WI38 (cell line): ENCODE results near the gene PPP1R12A.
"Not testable (repeated sequence)": the region's sequence is repeated elsewhere in the genome, so short reads cannot be mapped to it uniquely, and the experiment has no call there.

Experiments
- H3K4me3 ChIP-seq: 2 replicates; pipeline ENCODE4 v1.5.1; 2011; ENCODE audit warnings: low read depth, mild to moderate bottlenecking, control low read depth, low read length
- CTCF ChIP-seq: IDR thresholded peaks from 2 replicates; pipeline ENCODE4 v1.5.1; 2012; ENCODE audit warnings: low read depth, mild to moderate bottlenecking, control low read depth, low read length

The PPP1R12A gene

DNA sequence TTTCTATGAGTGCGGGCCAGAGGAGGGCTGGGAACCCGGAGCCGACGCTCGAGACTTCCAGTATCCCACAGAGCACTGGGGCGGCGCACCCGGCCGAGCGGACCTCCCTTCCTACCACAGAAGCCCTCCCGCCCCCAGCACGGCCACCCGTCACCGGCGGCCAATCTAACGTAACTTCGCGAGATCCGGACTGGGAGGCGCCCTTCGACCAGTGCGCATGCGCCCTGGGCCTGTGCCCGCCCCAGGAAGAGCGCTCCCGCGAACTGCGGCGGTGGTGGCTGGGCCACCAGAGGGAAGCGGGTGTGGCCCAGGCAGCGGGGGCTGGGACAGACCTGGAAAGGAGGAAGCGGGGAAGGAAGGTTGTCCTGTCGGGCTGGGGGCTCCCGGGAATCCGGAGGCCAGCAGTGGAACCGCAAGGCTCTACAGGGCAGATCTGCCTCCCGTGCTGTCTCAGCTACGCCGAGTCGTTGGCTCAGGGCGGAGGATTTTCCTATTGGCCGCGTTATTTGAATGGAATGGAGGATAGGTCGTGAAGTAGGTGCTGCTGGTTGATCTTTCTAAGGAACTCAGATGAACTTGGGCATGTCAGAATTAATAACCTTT lies at the start of gene PPP1R12A:
Gene PPP1R12A, minus strand, starts transcription at position 77 of the 603 bp plus-strand sequence. CDS start 166 bp downstream, outside the sequence.
- TF ChIP-seq CTCF, result no peak
- peak within 1 kb of the TSS; percentile 81 for H3K4me3 ChIP-seq

DNA sequence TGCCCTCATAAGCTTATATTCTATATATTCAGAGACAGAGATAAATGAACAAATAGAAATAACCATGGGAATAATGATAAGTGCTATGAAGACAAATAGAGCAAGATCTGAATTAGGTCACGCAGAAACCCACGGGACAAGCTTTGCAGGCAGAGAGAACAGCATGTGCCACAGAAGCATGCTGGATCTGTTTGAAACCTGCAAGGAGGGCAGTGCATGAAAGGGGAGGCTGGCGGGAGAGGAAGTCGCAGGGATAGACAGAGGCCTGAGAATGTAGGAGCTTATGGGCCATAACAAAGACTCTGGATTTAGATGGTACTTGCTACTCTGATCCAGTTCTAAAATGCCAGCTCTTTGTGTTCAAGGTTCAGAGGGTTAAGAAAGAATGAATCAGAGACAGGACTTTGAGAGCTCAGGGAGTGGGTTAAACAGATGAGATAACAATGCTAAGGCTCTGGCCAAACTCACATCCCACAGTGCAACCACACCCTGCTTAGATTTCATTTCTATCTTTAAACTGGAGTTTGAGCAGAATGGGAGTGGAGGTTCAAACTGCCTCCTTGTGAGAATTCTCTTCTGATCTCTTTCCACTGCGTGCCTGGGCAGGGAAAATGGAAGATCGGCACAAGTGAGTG lies 49.2 kb upstream of the PPP1R12A start:
- no peak for TF ChIP-seq CTCF
- H3K4me3 ChIP-seq, result no peak overlapping the region

GRCh38 chr12:79983492-79983891 lies 48.6 kb upstream of the PPP1R12A start:
- no peak for TF ChIP-seq CTCF

DNA sequence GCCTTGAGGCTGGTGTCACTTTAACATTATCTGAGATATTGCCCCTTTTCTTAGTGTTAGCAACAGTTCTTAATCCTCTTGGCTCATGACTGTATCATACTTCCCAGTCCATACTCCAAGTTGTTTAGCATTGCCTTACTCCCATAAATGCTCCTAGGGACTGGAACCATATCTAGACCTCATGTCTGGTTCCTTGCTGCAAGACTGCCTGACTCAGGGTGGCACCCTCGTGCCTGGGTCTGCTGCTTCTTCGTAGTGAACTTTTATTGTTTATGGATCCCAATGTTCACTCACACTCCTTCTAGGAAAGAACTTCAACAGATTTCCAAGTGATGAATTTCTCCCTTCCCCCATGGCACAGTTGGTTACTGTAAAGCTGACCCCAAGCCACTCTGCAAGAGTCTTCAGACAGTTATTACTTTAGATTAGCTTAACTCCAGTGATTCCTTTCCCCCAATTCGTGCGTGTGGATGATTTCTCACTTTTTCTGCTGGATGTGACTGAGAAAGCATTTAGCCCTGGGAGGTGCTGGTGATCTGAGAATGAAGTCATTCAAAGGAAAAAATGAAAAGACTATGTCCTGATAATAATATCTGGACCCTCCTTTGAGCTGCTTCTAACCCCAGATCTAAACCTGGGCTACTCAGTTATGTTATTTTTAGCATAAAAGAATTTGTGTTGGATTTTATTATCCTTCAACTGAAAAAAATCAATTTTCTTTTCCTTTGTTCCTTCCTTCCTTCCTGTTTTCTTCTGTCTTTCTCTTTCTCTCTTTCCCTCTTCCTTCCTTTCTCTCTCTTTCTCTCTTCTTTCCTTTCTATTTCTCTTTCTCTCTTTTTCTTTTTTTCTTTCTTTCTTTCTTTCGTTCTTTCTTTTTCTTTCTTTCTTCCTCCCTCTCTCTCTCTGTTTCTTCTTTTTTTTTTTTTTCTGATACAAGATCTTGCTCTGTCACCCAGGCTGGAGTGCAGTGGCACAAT lies 47.5 kb upstream of the PPP1R12A start:
- no peak overlapping the region for H3K4me3 ChIP-seq
- TF ChIP-seq CTCF, result no peak

More at GRCh38 chr12:79983492-79983891, 48.6 kb upstream of the PPP1R12A start:
- no peak overlapping the region for H3K4me3 ChIP-seq

GRCh38 chr12:79978692-79979091 lies 43.8 kb upstream of the PPP1R12A start:
- no peak overlapping the region for H3K4me3 ChIP-seq
- no peak for TF ChIP-seq CTCF

DNA sequence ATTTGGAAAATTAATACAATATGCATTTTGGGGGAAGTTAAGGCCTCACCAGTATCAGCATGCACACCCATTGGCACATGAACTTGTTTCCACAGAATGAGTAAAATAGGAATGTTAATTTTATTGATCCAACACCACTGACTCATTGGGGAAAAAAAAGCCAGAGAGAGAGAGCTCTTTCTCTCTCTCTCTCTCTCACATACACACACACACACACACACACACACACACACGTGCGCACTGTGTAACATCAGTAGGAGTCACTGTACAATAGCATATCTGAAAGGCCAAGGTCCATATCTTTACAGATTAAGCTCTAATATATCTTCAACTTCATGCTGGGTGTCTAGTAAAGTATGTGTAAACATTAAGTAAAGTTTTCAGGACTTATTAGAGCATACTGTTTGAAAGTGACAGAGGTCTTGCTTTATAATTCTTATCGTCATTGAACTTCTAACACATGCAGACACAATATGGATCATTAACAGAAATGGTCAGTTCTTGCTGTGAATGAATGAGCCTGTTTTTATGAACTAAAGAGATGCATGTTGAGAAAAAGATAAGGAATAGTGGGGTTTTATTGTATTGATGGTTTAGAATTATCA lies 43.1 kb upstream of the PPP1R12A start:
- not testable (repeated sequence) for H3K4me3 ChIP-seq

DNA sequence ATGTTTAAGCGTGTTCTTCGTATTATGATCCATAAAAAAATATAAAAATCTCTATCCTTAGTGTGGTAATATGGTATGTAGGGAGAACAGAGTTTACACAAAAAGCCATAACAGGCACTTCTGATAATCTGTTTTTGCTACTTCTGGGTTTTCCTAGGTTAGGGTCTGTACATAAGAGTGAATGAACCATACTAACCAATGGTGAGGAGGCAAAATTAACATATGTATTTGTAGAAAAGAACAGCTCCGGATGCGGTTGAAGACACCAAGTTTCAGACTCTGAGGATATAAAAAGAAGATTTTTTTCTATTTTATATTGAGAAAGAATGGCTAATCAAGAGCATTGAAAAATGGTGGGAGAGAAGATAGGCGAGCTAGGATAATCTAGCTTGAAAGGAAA lies 40.2 kb upstream of the PPP1R12A start:
- no peak for TF ChIP-seq CTCF
- no peak overlapping the region for H3K4me3 ChIP-seq
